Activated T-cell treated with anti-CD3 and anti-CD28 coated beads for 48 hours (primary cell): ENCODE measurements around the gene U2SURP.
"Not testable (repeated sequence)": the region's sequence is repeated elsewhere in the genome, so short reads cannot be mapped to it uniquely, and the experiment has no call there.

ENCODE experiments used
- DNase-seq: peaks from one replicate; pipeline ENCODE4 v3.0.0-alpha.2; 2020; ENCODE audit warnings: low read depth

The U2SURP gene

GRCh38 chr3:143071776-143072175 is 70.4 kb downstream of the U2SURP start:
- DNase-seq = no peak

DNA sequence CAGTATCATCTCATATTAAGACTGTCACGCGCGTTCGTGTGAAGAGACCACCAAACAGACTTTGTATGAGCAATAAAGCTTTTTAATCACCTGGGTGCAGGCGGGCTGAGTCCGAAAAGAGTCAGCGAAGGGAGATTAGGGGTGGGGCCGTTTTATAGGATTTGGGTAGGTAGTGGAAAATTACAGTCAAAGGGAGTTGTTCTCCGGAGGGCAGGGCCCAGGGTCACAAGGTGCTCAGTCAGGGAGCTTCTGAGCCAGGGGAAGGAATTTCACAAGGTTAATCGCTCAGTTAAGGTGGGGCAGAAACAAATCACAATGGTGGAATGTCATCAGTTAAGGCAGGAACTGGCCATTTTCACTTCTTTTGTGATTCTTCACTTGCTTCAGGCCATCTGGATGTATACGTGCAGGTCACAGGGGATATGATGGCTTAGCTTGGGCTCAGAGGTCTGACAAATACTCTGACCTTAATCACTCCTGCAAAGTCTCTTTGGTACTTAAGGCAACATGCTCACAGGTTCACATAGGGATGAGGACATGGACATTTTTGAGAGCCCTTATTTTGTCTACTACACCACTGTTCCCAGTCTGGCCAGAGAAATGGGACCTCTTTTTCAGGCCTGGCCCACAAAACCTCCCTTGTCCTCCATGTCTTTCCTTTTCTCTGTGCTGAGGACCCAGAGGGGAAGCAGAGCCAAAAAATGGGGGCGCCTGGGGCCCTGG is 71.1 kb downstream of the U2SURP start:
- DNase-seq = not testable (repeated sequence)

GRCh38 chr3:143073541-143073940 is 72.2 kb downstream of the U2SURP start:
- not testable (repeated sequence) for DNase-seq

DNA sequence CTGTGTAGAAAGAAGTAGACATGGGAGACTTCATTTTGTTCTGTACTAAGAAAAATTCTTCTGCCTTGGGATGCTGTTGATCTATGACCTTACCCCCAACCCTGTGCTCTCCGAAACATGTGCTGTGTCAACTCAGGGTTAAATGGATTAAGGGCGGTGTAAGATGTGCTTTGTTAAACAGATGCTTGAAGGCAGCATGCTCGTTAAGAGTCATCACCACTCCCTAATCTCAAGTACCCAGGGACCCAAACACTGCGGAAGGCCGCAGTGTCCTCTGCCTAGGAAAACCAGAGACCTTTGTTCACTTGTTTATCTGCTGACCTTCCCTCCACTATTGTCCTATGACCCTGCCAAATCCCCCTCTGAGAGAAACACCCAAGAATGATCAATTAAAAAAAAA is 72.6 kb downstream of the U2SURP start:
- DNase-seq = not testable (repeated sequence)

DNA sequence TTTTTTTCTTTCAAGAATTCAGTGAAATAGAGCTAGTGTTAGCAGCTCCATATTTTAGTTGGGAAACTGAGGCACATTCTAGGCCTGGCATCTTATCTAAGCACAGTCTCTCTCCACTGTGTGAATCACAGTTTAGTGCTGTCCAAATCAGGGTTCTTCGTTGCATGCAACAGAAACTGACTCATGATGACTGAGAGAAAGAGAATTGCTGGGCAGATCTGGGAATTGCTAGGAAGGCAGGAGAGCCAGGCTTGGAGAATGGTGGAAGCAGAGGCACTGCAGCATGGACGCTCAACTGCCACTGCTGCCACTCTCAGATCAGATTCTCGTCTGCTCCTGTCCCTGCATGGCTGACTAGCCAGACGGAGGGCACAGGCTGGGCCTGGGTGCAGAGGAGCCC is 77.5 kb downstream of the U2SURP start:
- no peak for DNase-seq

DNA sequence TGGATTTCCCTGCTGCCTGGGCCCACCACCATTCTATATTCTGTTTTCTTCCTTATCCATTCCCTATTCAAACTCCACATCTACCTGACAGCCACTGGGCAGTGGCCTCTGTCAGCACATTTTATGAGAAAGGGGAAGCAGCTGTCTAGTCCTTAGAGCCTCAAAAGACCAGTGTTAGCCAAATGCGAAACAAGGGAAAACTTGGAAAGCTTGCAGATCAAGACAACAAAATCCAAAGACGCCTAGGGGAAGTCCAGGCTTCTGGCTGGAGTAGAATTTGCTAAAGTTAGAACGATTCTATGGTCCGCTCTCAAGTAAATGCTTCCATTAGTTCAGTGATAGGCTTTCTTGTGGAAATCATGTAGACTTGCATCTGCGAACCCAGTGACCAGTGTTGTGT is 78.8 kb downstream of the U2SURP start:
- no peak for DNase-seq

DNA sequence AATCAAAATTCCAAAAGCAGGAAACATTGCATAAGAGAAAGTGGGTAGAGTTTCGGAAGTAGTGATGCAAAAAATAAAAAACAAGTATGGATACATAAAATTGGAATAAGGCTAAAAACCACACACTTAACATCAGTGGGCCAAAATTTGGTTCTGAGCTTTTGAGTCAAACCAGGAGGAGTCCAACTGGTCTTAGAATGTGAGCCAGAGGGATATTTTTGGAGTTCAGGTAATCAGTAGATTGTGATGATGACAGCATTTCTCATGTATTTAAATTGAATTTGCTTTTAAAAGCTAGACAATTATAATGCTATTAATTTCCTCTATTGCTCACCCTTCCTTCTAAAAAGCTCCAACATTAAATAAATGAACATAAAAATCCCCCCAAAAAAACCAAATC is 80.0 kb downstream of the U2SURP start:
- DNase-seq = no peak

- DNase-seq = no peak
Observed at GRCh38 chr3:143081844-143082778, 80.7 kb downstream of the U2SURP start.

DNA sequence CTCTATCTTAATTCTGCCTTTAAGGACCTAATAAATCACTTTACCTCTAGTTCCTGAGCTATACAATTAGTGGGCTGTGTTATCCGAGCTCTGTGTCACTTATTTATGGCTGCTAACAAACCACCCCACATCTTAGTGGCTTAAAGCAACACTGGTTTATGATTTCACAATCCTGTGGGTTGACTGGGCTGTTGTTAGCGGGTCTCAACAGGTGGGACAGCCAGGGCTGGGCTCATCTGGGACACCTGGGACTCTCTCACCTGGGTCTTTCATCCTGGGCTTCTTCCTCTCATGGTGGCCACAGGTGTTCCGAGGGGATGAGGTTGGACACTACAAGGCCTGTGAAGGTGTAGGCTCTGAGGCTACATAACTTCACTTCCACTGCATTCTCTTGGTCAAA is 82.4 kb downstream of the U2SURP start:
- no peak for DNase-seq

DNA sequence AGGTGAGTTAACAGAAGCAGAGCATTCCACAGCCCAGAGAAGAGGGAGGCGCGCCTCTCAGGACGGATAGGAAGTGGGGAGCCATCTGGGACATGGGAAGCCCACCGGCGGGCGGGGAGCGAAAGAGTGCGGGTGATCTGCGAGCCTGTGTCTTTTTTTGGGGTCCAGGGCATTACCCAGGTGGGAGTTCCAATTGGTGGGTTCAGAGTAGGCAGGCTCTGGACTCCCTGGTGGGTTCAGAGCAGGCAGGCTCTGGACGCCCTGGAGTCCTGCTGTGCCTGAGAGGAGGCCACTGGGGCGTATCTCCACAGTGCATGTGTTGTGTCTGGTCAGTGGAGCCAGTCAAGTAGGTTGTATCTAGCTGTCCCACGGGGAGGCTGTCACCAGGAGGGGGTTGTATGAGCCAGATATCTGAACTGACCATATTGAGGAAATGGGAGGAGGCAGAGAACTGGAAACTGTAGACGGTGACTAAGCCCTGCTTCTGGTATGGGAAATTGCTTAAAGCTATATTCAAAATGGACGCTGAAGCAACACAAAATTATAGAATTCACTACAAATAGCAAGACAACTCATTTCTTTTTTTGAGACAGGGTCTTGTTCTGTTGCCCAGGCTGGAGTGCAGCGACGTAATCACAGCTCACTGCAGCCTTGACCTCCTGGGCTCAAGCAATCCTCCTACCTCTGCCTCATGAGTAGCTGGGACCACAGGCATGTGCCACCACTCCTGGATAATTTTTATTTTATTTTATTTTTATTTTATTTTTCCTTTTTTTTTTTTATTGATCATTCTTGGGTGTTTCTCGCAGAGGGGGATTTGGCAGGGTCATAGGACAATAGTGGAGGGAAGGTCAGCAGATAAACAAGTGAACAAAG is 83.7 kb downstream of the U2SURP start:
- no peak for DNase-seq

DNA sequence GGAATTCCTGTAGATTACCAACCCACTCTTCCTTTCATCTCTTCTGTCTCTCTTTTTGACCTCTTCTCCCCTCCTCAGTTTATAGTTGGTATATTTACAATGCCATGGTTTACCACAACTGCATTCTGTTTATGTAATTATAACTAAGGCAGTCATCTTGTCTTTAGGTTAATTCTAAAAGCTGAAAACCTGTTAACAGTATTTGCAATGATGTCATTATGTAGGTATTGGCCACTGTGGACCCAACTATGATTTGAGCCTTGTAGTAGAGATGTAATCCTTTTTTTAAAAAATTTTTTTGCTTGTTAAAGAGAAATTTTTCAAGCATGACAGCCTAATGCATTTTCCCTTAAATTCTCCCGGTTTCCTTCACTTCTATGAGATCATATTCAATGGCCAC is 87.5 kb downstream of the U2SURP start:
- no peak for DNase-seq

- no peak for DNase-seq
Observed at GRCh38 chr3:143089965-143090364, 88.6 kb downstream of the U2SURP start.

DNA sequence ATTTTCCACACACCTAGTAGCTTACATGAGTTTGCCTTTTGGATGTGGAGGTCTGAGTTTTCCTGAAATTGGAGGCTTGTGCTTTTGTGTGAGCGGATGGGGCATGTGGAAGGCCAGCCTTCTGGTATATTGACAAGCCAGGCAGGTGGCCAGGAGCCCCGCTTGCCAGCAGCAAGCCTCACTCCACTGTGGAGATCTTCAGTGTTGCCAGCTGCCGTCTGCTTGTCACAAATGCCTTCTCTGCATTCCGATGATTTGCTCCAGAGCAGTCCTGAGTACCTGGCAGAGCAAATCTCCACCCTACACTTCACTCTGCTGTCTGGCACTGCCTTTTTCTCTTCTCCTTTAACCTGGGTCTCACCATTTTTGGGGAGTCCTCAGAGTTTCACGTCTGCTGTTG is 89.1 kb downstream of the U2SURP start:
- no peak for DNase-seq

GRCh38 chr3:143090976-143091837 is 89.8 kb downstream of the U2SURP start:
- no peak for DNase-seq

- DNase-seq = no peak
Observed at GRCh38 chr3:143092191-143092590, 90.8 kb downstream of the U2SURP start.

- DNase-seq = no peak
Observed at GRCh38 chr3:143095813-143096212, 94.4 kb downstream of the U2SURP start.

GRCh38 chr3:143098032-143098764 is 96.8 kb downstream of the U2SURP start:
- no peak for DNase-seq

- DNase-seq = no peak
Observed at GRCh38 chr3:143099210-143099609, 97.8 kb downstream of the U2SURP start.

DNA sequence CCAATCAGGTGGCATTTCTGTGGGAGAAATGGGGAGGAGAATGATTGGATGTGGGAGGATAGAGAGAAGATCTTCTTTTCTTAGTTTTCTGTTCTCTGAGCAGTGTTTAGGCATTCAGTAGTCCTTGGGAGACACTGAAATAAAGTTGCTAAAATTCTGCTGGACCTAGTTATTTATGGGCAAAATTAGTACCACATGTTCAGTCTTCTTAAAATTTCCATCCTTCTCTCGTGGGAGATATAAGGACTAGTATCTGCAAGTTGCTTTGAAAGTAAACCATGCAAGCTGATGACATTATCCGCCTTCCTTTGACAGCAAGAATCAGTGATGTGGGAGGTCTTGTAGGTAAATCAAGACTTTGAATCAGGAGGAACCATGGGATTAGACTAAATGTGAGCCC is 98.3 kb downstream of the U2SURP start:
- DNase-seq = no peak

DNA sequence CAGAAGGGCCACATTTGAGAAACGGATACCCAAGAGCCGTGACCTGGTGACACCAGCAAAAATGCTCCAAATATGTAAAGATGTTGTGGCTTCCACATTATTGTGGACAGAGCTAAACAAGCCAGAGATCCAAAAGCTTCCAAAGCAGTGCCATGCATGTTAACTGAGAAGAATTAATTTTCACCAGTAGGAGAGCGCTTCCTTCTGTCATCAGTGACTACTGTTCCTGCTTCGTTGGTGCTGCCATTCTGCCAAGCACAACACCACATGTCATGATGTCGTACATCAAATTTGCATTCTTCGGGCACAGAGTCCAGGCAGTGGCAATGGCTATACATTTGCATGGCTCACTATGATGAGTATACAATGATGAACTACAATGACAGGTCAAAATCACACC is 99.1 kb downstream of the U2SURP start:
- no peak for DNase-seq
